NCI-H2227 (cell line): ENCODE measurements around the gene C1QTNF3.
"Not testable (repeated sequence)": the region's sequence is repeated elsewhere in the genome, so short reads cannot be mapped to it uniquely, and the experiment has no call there.

Source experiments
- DNase-seq: peaks from one replicate; lab custom pipeline; 2025; ENCODE audit not compliant: unreplicated experiment; lab: John Stamatoyannopoulos, UW

The C1QTNF3 gene

DNA sequence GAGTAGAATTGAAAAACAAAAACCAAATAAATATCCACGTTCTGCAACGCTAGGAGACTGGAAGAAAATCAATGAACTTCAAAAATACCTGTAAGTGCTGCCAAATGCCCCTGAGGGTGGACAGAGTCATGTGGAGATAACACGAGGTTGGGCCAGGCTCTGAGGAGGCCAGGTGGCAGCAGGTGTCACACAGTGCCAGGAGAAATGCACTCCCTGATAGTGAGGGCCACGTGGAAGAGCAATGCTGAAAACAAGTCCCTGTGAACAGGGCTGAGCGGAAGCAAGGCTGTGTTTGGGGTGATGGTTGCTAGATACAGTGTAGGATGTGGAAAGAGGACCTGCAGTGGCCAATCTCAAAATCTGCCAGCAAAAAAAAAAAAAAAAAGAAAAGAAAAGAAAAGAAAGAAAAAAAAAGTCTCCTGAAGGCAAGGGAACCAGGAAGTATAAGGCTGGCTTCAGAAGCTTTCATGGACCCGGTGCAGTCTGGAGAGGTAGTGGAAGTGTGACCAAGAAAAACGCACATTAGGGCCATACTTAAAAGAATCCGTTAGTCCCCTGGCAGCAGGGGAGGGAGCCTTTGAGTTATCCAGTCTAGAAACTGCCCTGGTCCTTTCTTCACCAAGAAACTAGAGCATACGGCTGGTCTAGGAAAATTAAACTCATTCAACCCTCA, 16.8 kb downstream of the C1QTNF3 start:
- no peak for DNase-seq

DNA sequence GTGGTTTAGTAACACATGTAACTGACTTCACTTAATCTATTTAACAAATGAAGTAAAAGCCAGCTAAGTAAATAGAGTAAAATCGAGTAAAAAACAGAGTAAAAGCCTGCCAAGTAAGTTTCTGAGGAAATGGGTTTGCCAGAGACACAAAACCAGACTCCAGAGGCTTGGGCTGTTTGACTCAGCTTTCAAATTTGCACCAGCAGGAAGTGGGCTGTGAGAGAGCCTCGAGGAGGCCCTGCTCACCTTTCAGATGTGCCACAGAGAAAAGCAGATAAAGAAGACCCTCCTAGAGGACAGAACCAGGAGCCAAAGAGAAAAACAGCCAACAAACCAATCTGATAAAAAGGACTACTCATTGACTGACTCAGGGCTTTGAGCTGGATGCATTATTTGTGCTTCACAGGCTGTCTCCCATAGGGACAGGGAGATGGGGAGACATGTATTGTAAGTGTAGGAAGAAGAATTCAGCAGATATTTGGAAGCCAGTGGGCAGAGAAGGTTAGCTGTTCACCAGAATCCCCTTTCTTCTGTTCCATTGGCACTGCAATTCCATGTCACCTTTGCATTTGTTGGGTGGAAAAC, 20.8 kb downstream of the C1QTNF3 start:
- DNase-seq: no peak

DNA sequence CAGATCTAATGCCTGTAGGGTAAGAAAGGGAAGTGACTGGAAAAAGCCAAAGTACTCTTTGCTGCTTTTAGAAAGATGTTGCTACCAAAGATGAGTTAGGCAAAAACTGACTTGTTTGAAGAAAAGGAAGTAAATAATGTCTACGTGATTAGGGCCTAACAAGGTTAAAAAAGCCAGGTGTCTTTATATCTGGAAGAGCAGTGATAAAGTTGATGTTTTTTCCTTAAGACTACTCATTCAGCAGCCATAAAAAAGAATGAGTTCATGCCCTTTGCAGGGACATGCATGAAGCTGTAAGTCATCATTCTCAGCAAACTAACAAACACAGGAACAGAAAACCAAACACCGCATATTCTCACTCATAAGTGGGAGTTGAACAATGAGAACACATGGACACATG, 21.7 kb downstream of the C1QTNF3 start:
- no peak for DNase-seq

DNA sequence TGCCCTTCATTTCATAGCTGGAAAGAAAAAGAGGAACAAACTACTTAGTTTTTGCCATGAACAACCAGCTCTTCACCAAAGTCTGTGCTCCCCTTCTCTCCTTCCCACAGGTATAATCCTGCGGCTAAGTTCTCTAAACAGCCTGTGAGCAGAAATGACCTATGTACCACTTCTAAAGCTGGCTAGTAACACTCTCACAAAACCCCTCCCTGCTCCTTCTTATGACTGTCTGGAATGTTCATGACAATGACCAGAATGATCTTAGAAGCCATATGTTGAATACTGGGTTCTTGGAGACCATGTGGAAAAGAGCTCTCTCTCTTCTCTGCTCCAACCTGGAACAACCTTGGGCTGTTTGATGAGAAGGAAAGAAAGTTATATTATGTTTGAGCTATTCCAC, 22.3 kb downstream of the C1QTNF3 start:
- no peak for DNase-seq

DNA sequence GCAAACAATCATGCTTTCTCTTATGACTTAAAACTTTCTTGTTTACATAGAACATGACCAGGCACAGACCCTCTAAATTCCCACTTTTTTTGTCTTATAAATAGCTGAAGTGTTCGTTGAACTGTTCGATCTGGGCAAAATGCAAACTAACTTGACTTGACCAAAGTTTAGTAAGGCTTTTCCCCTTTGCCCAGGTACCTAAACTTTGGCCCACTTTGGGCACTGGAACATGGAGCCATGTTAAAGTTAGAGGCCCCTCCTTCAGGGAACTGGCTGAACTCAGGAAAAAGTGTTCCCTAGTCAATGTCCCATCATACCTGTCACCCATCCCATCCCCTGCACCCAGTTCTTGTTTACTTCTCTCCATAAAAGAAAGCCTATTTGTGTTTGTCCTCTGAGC, 25.8 kb downstream of the C1QTNF3 start:
- DNase-seq: no peak

DNA sequence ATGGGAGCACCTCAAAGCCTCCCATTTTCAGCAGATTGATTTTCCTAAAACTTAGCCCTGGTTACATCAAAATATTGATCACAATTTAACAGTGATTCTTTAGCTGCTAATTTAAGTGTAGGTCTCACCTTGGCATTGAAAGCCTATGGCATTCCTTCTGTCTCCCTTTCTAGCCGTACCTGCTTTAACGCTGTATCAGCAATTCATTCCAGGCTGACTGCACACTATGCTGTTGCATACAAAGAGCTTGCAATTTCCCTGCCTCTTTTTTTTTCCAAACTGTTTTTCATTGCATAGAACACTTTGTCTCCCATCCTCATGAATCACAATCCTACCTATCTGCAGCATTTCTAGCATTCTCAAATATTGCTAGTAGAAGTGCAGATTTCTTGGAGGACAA, 26.3 kb downstream of the C1QTNF3 start:
- no peak for DNase-seq

DNA sequence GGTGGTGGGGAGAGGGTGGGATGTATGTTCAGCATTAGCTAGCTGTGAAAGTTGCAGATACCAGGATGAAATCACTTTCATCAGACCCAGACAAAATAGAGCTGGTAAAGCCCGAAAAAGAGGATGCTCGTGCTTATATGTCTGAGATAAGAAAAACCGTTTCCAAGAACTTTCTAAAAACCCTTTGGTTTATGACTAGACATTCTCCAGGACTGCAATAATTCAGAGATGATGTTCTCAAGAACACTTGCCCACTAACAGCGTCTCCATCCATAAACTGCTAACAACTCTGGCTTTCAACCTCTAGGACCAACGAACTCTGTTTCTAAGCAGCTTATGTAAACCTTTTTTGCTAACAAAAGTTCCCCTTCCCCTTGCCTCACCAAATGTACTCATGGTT, 26.8 kb downstream of the C1QTNF3 start:
- no peak for DNase-seq

DNA sequence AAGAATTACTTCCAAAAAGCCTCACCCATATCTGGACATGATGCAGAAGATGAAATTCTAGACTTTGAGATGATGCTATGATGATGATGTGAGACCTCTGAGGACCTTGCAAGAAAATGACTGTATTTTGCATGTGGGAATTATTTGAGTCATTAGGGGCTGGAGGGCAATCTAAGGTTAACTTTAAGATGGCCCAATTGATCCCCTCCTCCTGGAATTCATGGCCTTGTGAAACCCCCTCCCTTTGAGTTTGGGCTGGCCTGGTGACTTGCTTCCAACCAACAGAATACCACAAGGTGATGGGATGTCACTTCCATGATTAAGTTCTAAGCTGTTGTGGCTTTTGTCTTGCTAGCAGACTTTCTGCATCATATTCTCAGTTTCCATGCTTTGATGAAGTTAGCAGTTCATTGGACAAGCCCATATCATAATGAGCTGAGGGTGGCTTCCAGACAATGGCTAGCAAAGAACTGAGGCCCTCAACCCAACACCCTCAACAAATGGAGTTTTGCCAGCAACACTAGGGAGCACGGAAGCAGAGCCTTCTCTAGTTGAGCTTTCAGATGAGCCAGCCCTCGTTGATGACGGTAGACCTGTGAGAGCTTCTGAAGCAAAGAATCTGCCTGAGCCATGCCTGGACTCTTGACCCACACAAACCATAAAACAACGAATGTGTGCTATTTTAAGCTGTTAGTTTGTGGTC, 27.7 kb downstream of the C1QTNF3 start:
- DNase-seq: no peak

DNA sequence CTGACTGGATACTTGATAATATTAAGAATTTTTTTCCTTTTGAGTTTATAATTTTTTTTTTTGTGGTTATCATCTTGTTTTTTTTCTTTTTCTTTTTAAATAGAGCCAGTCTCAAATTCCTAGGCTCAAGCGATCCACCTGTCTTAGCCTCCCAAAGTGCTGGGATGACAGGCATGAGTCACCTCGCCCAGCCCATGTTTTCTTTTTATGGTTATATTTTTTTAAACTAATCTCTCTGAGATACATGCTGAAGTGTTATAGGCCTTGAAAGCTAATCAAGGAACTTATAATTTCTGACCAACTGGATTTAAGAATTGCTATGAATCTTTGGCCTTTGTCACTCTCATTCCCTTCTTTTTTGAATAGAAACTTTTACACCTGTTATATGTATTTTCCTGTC, 28.4 kb downstream of the C1QTNF3 start:
- DNase-seq: no peak

DNA sequence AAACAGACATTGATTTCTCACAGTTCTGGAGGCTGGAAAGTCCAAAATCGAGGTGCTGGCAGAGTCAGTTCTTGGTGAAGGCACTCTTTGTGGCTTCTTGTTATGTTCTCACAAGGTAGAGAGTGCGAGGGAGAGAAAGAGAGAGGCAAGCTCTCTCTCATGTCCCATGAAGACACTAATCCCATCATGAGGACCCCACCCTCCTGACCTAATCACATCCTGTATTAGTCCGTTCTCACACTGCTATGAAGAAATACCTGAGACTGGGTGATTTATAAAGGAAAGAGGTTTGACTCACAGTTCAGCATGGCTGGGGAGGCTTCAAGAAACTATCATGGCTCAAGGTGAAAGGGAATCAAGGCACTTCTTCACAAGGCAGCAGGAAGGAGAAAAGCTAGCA, 29.5 kb downstream of the C1QTNF3 start:
- DNase-seq: no peak

DNA sequence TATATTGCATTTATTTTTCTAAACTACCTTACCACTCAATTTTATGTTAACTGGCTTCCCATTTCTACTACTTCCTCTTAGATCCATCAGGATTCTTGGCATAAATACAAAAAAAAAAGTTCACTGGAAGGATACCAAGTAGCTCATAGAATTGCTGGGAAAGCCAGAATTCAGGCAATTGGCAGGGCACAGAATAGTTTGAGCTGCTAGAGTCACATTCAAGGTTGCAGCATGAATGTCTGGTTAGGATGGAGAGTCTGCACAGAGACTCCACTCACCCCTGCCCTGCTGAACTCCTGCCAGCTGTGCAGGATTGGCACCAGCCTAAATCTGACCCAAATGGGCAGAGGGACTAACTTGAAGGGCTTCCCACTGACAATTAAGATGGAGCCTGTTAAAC, 30.2 kb downstream of the C1QTNF3 start:
- no peak for DNase-seq

DNA sequence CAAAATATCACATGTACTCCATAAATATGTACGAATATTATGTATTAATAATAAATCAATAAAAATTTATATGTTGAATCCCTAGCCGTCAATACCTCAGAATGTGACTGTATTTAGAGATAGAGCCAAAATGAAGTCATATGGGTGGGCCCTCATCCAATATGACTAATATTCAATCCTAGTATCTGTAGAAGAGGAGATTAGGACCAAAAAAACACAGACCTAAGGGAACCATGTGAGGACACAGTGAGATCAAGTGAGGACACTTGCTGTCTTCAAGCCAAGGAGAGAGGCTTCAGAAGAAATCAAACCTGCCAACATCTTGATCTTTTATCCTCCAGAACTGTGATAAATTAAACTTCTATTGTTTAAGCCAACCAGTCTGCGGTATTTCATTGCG, 31.5 kb downstream of the C1QTNF3 start:
- no peak for DNase-seq

DNA sequence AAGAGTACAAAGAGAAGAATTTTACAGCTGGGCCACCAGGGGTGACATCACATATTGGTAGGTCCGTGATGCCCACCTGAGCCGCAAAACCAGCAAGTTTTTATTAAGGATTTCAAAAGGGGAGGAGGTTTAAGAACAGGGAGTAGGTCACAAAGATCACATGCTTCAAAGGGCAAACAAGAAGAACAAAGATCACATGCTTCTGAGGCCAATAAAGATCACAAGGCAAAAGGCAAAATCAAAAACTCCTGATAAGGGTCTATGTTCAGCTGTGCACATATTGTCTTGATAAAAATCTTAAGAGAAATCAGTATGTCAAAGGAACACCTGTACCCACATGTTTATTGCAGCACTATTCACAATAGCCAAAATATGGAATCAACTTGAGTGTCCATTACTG, 32.9 kb downstream of the C1QTNF3 start:
- DNase-seq: not testable (repeated sequence)

DNA sequence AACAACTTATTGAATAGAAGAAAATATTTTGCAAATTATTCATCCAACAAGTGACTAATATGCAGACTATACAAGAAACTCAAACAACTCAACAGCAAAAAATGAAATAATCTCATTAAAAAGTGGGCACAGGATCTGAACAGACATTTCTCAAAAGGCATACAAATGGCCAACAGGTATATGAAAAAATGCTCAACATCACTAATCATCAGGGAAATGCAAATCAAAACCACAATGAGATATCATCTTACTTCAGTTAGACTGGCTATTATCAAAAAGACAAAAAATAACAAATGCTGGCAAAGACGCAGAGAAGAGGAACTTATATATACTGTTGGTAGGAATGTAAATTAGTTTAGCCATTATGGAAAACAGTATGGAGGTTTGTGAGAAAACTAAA, 33.4 kb downstream of the C1QTNF3 start:
- no peak for DNase-seq

DNA sequence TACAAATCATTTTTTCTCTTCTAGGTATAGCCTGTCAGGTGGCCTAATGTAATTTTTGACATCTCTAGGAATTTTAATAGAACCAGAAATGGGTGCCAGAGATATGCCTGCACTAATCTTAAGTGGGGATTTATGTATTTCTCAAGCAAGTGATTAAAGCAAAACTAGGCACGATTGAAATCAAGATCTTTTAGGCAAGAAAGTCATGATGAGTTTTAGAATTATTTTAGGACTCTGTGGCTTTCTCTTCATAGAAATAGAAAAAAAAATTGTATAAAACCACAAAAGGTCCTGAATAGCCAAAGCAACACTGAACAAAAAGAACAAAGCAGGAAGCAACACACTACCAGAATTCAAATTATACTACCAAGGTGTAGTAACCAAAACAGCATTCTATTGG, 34.2 kb downstream of the C1QTNF3 start:
- no peak for DNase-seq

DNA sequence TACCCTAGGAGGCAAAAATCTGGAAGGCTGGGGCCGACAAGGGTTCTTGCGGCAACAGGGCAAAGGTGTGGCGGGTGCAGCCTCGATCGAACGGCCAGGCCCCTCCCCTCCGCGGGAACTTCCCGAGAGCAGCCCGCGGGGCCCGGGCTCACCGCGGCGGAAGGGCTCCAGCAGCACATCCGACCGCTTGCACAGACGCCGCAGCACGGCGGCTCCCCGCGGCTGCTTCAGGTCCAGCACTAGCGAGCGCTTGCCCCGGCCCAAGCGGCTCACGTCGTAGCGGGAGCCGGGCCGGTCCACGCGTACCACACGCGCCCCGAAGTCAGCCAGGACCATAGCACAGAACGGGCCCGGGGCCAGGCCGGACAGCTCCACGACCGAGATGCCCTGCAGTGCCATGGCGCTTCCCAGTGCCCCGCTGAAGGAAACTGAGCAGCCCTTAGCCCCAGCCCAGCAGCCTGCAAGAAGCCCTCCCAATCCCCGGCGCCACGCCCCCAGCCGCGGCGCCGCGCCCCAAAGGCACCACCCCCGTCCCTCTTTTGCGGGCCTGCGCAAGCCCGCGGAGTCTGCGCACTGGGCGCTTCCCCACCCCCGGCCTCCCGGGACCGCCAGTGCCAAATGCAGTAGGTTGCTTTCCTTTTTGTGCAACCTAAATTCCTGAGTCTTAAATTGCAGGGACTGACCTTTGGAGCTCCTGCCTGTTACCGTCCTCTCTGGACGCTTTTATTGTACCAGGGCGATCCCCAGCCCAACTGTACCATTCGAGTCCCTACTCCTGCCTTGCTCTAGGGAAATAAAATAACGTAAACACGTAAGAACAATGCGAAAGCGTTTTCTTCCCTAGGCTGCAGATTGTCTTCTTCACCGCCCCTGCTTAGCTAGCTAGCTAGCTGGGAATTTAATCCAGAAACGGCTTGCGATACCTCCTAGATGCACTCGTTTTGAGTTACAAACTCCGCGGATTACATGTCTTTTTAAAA, 35.1 kb downstream of the C1QTNF3 start, which contains the start of gene AMACR:
Gene AMACR (minus strand): TSS at position 430 of the 980 bp plus-strand sequence. CDS start 31 bp downstream, at position 399.
- DNase-seq: peak; percentile 98

DNA sequence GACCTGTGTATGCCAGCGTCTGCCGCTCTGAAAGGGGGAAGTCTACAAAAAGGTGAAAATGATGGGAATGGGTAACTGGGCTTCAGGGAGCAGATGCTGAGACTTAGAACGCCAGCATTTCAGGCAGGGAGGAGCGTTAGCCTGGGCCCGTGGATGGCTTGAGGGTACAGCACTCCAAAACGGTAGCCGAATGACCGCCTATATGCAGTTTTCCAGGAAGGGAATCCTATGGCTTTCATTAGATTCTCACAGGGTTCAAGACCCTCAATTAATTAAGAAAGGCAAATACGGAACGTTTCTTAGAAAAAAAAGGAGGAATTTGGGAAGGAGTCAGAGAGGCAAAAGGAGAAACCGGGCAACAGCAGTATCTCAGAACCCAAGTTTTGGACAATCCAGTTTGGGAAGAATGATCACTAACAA, 35.8 kb downstream of the C1QTNF3 start:
- peak; percentile 58 for DNase-seq

DNA sequence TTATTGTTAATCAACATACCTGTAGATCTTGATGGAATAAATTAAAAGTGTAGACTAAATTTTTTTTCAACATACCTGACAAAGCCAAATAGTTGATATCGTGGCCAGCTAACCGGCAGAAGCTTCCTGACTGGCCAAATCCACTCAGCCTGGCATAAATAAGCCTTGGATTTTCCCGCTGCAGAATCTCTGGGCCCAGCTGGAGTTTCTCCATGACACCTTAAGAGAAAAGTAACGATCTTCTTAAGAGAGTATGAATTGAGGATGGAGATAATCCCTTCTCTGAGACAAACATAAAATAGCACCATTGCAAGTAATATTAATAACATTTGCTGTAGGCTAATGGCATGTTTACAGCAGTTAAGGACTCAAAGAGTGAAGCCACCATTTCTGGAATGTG, 37.3 kb downstream of the C1QTNF3 start:
- DNase-seq: no peak

DNA sequence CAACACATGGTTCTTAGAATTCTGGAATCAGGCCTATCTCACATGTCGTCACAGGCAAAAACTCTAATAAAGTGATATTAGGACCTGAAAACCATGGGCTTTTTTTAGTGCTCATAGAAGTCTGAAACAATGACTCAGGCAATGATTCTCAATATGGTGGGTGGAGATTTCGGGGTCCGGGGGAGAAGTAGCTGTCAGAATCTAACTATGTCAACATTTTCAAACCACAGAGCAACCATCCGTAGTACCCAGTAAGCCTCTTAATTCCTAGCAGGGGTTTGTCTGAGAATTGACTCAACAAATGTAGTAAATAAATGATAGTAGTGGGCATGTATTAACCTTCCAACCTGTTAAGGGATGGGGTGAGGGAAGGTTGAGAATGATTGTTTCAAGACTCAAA, 37.8 kb downstream of the C1QTNF3 start:
- DNase-seq: no peak

DNA sequence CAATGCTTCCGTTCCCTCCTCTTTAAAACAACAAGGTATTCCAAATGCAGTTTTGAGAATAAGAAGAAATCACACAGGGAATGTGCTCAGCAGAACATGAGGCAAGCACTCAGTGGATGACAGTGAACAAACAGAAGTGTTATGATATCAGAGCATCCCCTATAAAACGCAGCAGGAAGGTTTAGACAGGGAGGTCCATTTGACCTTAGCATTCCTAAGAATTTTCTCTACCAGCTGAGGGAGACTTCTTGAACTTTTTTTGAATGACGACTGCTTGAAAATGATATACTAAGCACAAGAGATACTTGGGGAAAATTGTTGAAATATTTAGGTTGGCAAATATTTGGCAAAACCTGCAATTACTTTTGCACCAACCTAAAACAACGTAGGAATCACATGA, 39.1 kb downstream of the C1QTNF3 start:
- no peak for DNase-seq

DNA sequence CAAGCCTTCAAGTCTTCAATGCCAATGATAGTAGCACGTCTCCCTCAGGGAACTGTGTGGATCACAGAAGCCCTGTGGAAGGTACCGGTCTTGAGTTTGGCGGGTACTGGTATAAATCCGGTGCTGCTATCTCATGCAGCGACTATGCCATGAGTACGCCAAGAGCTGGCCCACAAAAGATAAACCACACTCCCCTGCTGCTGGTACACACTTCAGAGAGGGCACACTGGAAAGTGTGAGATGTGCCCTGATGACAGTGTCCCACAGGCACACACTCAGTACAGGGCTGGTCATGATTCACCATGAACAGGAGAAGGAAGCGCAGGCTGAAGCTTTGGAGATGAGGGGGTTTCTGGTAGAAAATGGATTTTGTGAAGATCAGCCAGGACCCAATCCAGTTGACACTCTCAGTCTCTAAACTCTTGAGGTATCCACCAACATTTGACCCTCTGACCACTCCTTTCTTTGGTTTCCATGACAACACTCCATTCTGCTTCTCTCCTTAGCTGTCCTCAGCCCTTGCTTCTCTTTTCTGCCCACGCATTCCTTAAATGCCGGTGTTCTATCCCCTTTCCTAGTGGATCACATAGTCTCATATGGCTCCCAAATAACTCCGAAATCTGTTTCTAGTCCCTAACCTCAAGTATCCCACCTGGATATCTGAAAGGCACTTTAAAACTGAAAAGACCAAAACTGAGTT, 40.2 kb downstream of the C1QTNF3 start:
- DNase-seq: no peak
